Suprapubic skin (tissue), 3 donors: ENCODE results near the gene ZNF407.

Source experiments
- EP300 ChIP-seq: sonication (generic); formaldehyde crosslinking; IDR thresholded peaks from one replicate; pipeline ENCODE4 v1.6.1; 2017; ENCODE audit warnings: antibody characterized with exemption
- POLR2A ChIP-seq, 2 donors: fragments of 450-650 bp; IDR thresholded peaks; one replicate each; pipeline ENCODE4 v1.6.1; 2017; ENCODE audit warnings: antibody characterized with exemption in 2 of 2, mild to moderate bottlenecking in 2 of 2, moderate library complexity in 2 of 2
- TF ChIP-seq, protein P1 (sequence below), 2 donors: fragments of 200-600 bp in 1 of 2; fragments of 450-650 bp in 1 of 2; sonication (generic) in 1 of 2; IDR thresholded peaks; one replicate each; pipeline ENCODE4 v1.5.1; 2016 to 2019; ENCODE audit warnings: antibody characterized with exemption in 2 of 2, mild to moderate bottlenecking in 1 of 2, moderate library complexity in 1 of 2

DNA sequence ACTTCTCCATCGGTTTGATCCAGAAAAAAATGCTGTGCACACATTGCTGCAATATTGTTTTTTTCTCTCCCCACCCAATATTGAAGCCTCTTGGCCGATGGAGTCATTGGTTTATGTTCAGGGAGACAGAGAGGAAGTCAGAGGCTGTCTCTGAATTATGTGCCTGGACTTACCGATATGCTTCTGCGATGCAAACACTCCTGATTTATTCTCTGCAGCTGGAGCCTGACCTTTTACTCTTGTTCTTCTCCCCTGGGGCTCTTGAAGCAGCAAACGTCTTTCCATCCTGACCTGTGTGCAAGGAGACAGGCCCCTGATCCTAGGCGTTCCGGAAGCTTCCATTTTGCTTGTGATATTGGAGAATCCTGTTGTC is 511.6 kb downstream of the ZNF407 start:
- no peak for TF ChIP-seq POLR2A (IDR thresholded peaks at IDR 0.05)
- TF ChIP-seq, protein P1, sequence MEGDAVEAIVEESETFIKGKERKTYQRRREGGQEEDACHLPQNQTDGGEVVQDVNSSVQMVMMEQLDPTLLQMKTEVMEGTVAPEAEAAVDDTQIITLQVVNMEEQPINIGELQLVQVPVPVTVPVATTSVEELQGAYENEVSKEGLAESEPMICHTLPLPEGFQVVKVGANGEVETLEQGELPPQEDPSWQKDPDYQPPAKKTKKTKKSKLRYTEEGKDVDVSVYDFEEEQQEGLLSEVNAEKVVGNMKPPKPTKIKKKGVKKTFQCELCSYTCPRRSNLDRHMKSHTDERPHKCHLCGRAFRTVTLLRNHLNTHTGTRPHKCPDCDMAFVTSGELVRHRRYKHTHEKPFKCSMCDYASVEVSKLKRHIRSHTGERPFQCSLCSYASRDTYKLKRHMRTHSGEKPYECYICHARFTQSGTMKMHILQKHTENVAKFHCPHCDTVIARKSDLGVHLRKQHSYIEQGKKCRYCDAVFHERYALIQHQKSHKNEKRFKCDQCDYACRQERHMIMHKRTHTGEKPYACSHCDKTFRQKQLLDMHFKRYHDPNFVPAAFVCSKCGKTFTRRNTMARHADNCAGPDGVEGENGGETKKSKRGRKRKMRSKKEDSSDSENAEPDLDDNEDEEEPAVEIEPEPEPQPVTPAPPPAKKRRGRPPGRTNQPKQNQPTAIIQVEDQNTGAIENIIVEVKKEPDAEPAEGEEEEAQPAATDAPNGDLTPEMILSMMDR (IDR thresholded peaks at IDR 0.05), result no peak
- TF ChIP-seq EP300, result no peak
